H1 (cell line): ENCODE measurements around the gene TCF7. TPM values are rescaled to one million over a fixed set of nuclear protein-coding genes. Genes with fewer than 3 reads are reported as not detected.

ENCODE experiments used
- CTCF ChIA-PET: fragments of 300-600 bp; sonication (Branson Sonifier 250); formaldehyde crosslinking; loops from one replicate; lab custom pipeline; 2021; ENCODE audit not compliant: partially characterized antibody; lab: Charles Lee
- POLR2A ChIA-PET: fragments of 300-600 bp; sonication (Branson Sonifier 250); formaldehyde crosslinking; loops from one replicate; lab custom pipeline; 2021; ENCODE audit warnings: inconsistent platforms; ENCODE audit not compliant: partially characterized antibody; lab: Charles Lee
- DNase-seq, 2 experiments: peaks; one replicate each; pipeline versions ENCODE4 v3.0.0 to v3.0.0-alpha.2; 2010 to 2022; ENCODE audit warnings: low spot score in 2 of 2, low read depth in 1 of 2, mixed read lengths in 1 of 2
- FAIRE-seq: peaks from 2 replicates; lab custom pipeline; 2011; peaks lifted over from hg19 to GRCh38; lab: Jason Lieb, UNC
- H2AFZ ChIP-seq: 2 replicates; pipeline ENCODE4 v1.8.1; 2012; ENCODE audit warnings: low read length, inconsistent platforms
- H2AK5ac ChIP-seq: 2 replicates; pipeline ENCODE4 v1.6.1; 2013; ENCODE audit warnings: low read depth, low read length
- H2BK120ac ChIP-seq: replicated peaks from 2 replicates; pipeline ENCODE3; 2013; ENCODE audit warnings: low read depth, low read length, inconsistent platforms
- H2BK12ac ChIP-seq: 2 replicates; pipeline ENCODE4 v1.6.1; 2013; ENCODE audit warnings: low read depth, low read length
- H2BK15ac ChIP-seq: 2 replicates; pipeline ENCODE4 v1.6.1; 2013; ENCODE audit warnings: low read length
- H2BK20ac ChIP-seq: 2 replicates; pipeline ENCODE4 v1.6.1; 2013; ENCODE audit warnings: low read length
- H2BK5ac ChIP-seq: 2 replicates; pipeline ENCODE4 v1.6.1; 2013; ENCODE audit warnings: low read depth, low read length
- H3K14ac ChIP-seq: 2 replicates; pipeline ENCODE4 v1.6.1; 2013; ENCODE audit warnings: inconsistent platforms; ENCODE audit not compliant: insufficient read length
- H3K18ac ChIP-seq: 2 replicates; pipeline ENCODE4 v1.6.1; 2013; ENCODE audit warnings: low read length; ENCODE audit errors: extremely low read depth
- H3K23ac ChIP-seq: 2 replicates; pipeline ENCODE4 v1.6.1; 2013; ENCODE audit warnings: inconsistent platforms; ENCODE audit not compliant: insufficient read length
- H3K23me2 ChIP-seq: 2 replicates; pipeline ENCODE4 v1.6.1; 2013; ENCODE audit warnings: low read depth, low read length
- H3K27ac ChIP-seq: 2 replicates; pipeline ENCODE4 v1.6.1; 2011; ENCODE audit warnings: low read depth, low read length, inconsistent platforms
- H3K27me3 ChIP-seq, 4 experiments: replicated peaks in 1 of 4; 1 replicate in 1 of 4; 2 replicates in 3 of 4; pipeline versions ENCODE4 v1.6.1 to v1.8.1; 2011 to 2013; ENCODE audit warnings: low read length in 3 of 4, mild to moderate bottlenecking in 3 of 4, inconsistent platforms in 2 of 4, mixed read lengths in 2 of 4, moderate library complexity in 1 of 4; ENCODE audit not compliant: control insufficient read depth in 3 of 4, insufficient read depth in 3 of 4; ENCODE audit errors: extremely low read depth in 1 of 4
- H3K36me3 ChIP-seq, 4 experiments: 2 replicates each; pipeline versions ENCODE4 v1.6.1 to v1.8.1; 2011 to 2013; ENCODE audit warnings: mild to moderate bottlenecking in 4 of 4, low read length in 3 of 4, moderate library complexity in 2 of 4, control low read depth in 1 of 4, inconsistent platforms in 1 of 4; ENCODE audit not compliant: insufficient read depth in 4 of 4, control insufficient read depth in 2 of 4
- H3K4ac ChIP-seq: replicated peaks from 2 replicates; pipeline ENCODE3; 2013; ENCODE audit warnings: low read length, low read depth, mixed read lengths, inconsistent platforms; ENCODE audit not compliant: insufficient read length
- H3K4me1 ChIP-seq, 4 experiments: replicated peaks in 1 of 4; 1 replicate in 1 of 4; 2 replicates in 3 of 4; pipeline versions ENCODE4 v1.6.1 to v1.8.1; 2011 to 2013; ENCODE audit warnings: low read length in 3 of 4, inconsistent platforms in 2 of 4, mixed read lengths in 1 of 4; ENCODE audit not compliant: insufficient read depth in 4 of 4, control insufficient read depth in 3 of 4
- H3K4me2 ChIP-seq, 2 experiments: 2 replicates each; pipeline versions ENCODE4 v1.6.1 to v1.8.1; 2011 to 2013; ENCODE audit warnings: low read depth in 2 of 2, low read length in 2 of 2, control low read depth in 1 of 2, inconsistent platforms in 1 of 2, mild to moderate bottlenecking in 1 of 2; ENCODE audit not compliant: insufficient read depth in 1 of 2
- H3K4me3 ChIP-seq, 4 experiments: fragments of 200-600, 300-600 bp in 1 of 4; sonication (generic), shearing (Covaris generic), sonication (Bioruptor Twin) in 1 of 4; 2 replicates each; pipeline versions ENCODE4 v1.5.1 to v1.8.1; 2011 to 2016; ENCODE audit warnings: low read length in 4 of 4, low read depth in 3 of 4, control low read depth in 2 of 4, inconsistent platforms in 2 of 4, mild to moderate bottlenecking in 2 of 4, mixed read lengths in 1 of 4, moderate library complexity in 1 of 4; ENCODE audit not compliant: insufficient read depth in 2 of 4; ENCODE audit errors: extremely low read depth in 1 of 4
- H3K56ac ChIP-seq: replicated peaks from 2 replicates; pipeline ENCODE3; 2013; ENCODE audit warnings: low read depth, mild to moderate bottlenecking, mixed read lengths, low read length, inconsistent platforms; ENCODE audit not compliant: insufficient read length
- H3K79me1 ChIP-seq: 2 replicates; pipeline ENCODE4 v1.6.1; 2013; ENCODE audit warnings: low read depth, low read length, control low read depth
- H3K79me2 ChIP-seq, 2 experiments: 2 replicates each; pipeline versions ENCODE4 v1.6.1 to v1.8.1; 2012 to 2013; ENCODE audit warnings: low read length in 2 of 2, mild to moderate bottlenecking in 2 of 2, inconsistent platforms in 1 of 2; ENCODE audit not compliant: insufficient read depth in 2 of 2, control insufficient read depth in 1 of 2
- H3K9ac ChIP-seq, 4 experiments: replicated peaks in 1 of 4; 1 replicate in 1 of 4; 2 replicates in 3 of 4; pipeline versions ENCODE4 v1.6.1 to v1.8.1; 2011 to 2013; ENCODE audit warnings: low read depth in 3 of 4, low read length in 3 of 4, control low read depth in 2 of 4, mild to moderate bottlenecking in 2 of 4, moderate library complexity in 2 of 4, inconsistent platforms in 1 of 4; ENCODE audit errors: extremely low read depth in 1 of 4
- H3K9me3 ChIP-seq, 2 experiments: 2 replicates each; pipeline versions ENCODE4 v1.6.1 to v1.8.1; 2012 to 2013; ENCODE audit warnings: mild to moderate bottlenecking in 2 of 2, moderate library complexity in 2 of 2, control low read depth in 1 of 2, inconsistent platforms in 1 of 2, low read depth in 1 of 2, low read length in 1 of 2, mixed read lengths in 1 of 2; ENCODE audit not compliant: insufficient read depth in 2 of 2
- H4K20me1 ChIP-seq, 2 experiments: replicated peaks in 1 of 2; 2 replicates each; pipeline versions ENCODE3 to v1.8.1; 2011 to 2013; ENCODE audit warnings: inconsistent platforms in 2 of 2, low read length in 2 of 2, mild to moderate bottlenecking in 1 of 2; ENCODE audit not compliant: insufficient read depth in 2 of 2, control insufficient read depth in 1 of 2
- H4K5ac ChIP-seq: 2 replicates; pipeline ENCODE4 v1.6.1; 2013; ENCODE audit warnings: low read length, low read depth, mixed read lengths, inconsistent platforms; ENCODE audit not compliant: insufficient read length
- H4K8ac ChIP-seq: 2 replicates; pipeline ENCODE4 v1.8.0; 2013; ENCODE audit warnings: mild to moderate bottlenecking, moderate library complexity, low read length, inconsistent platforms; ENCODE audit not compliant: insufficient read depth; ENCODE audit errors: extremely low read depth
- H4K91ac ChIP-seq: replicated peaks from 2 replicates; pipeline ENCODE3; 2013; ENCODE audit warnings: low read length, mixed read lengths, inconsistent platforms; ENCODE audit not compliant: insufficient read length
- CTCF ChIP-seq, 3 experiments: IDR thresholded peaks; 1 replicate in 2 of 3; 2 replicates in 1 of 3; pipeline versions ENCODE4 v1.5.1 to v1.6.1; 2011; ENCODE audit warnings: low read length in 3 of 3, mild to moderate bottlenecking in 3 of 3, inconsistent platforms in 2 of 3, low read depth in 1 of 3, moderate library complexity in 1 of 3; ENCODE audit not compliant: insufficient read depth in 1 of 3; ENCODE audit errors: control extremely low read depth in 1 of 3
- EZH2 ChIP-seq: fragments of 200-600 bp; sonication (generic); IDR thresholded peaks from 2 replicates; pipeline ENCODE4 v1.7.1; 2012; ENCODE audit warnings: low read depth, mild to moderate bottlenecking, moderate library complexity, low read length, inconsistent platforms; ENCODE audit not compliant: severe bottlenecking
- FOSL1 ChIP-seq: IDR thresholded peaks from 2 replicates; pipeline ENCODE4 v1.6.1; 2011; ENCODE audit warnings: mild to moderate bottlenecking, low read depth, low read length, moderate library complexity; ENCODE audit not compliant: insufficient read depth
- GABPA ChIP-seq: IDR thresholded peaks from 2 replicates; pipeline ENCODE4 v1.6.1; 2011; ENCODE audit warnings: mild to moderate bottlenecking, low read length, moderate library complexity, borderline replicate concordance; ENCODE audit not compliant: insufficient read depth
- NRF1 ChIP-seq: IDR thresholded peaks from 2 replicates; pipeline ENCODE4 v1.6.1; 2011; ENCODE audit warnings: mild to moderate bottlenecking, low read depth, low read length, improper control_type of control experiment
- POLR2A ChIP-seq, 2 experiments: IDR thresholded peaks; 1 replicate in 1 of 2; 2 replicates in 1 of 2; pipeline ENCODE4 v1.6.1; 2011; ENCODE audit warnings: low read depth in 2 of 2, low read length in 2 of 2, mild to moderate bottlenecking in 2 of 2; ENCODE audit errors: control extremely low read depth in 1 of 2
- RAD21 ChIP-seq, 2 experiments: IDR thresholded peaks in 1 of 2; conservative IDR thresholded peaks in 1 of 2; 2 replicates each; pipeline ENCODE4 v1.6.1; 2011; ENCODE audit warnings: low read depth in 2 of 2, low read length in 2 of 2, improper control_type of control experiment in 1 of 2, inconsistent platforms in 1 of 2, mild to moderate bottlenecking in 1 of 2, moderate library complexity in 1 of 2
- YY1 ChIP-seq: IDR thresholded peaks from 2 replicates; pipeline ENCODE4 v1.6.1; 2011; ENCODE audit warnings: low read depth, mild to moderate bottlenecking, low read length
- WGBS, 2 experiments: shearing (Covaris generic) in 1 of 2; methylation state at CpG; one replicate each; pipeline versions ENCODE4 v1.1.6 to v1.1.7; 2013 to 2015; ENCODE audit warnings: low lambda C conversion rate in 2 of 2, mixed read lengths in 2 of 2, inconsistent platforms in 1 of 2, low coverage in 1 of 2, missing lambda C conversion rate in 1 of 2; ENCODE audit not compliant: insufficient replicate concordance in 2 of 2, insufficient coverage in 1 of 2, insufficient read length in 1 of 2; ENCODE audit errors: extremely low coverage in 1 of 2, missing lambda C conversion rate in 1 of 2; 5-methylcytosine and 5-hydroxymethylcytosine counted together
- polyA plus RNA-seq, 7 experiments: library from polyadenylated mRNA; depleted of rRNA in 3 of 7; stranded (reverse) in 5 of 7; unstranded in 2 of 7; fragments of >200 nt in 5 of 7; fragments of 200-250 nt in 2 of 7; gene quantifications; 1 replicate in 5 of 7; 2 replicates in 1 of 7; 4 replicates in 1 of 7; pipeline versions ENCODE4 v1.2.1 to v1.2.3, GENCODE V29; 2011 to 2013; ENCODE audit warnings: missing spikeins in 2 of 7, mixed read lengths in 2 of 7
- total RNA-seq: library from RNA; stranded (reverse); fragmentation: NEBNext Ultra II Directional; extraction: Animal tissue kit (Norgen Biotek cat#: 25700); gene quantifications from 2 replicates; pipeline ENCODE4 v1.2.1, GENCODE V29; 2021

The TCF7 gene
- total and polyA plus RNA-seq, 2 of the 8 experiments (the other 6 are each of a cell fraction or from before 2014, with no cell fraction given) = 4.7 to 8.5 TPM

- Histone ChIP-seq H3K27me3 (peaks cover 2 to 22% (median 16%) of the 10 kb centered on the region in 4 experiments; a peak in 6 of 7 replicates), H3K79me1 (no peaks in the 10 kb centered on the region)
- no peak for TF ChIP-seq POLR2A (IDR thresholded peaks at IDR 0.05; ENCODE audit: control extremely low read depth in 1 of 2, low read depth in 2 of 2, low read length in 2 of 2)
- TF ChIP-seq RAD21 (IDR thresholded peaks at IDR 0.05 in 1 of 2, conservative IDR thresholded peaks at IDR 0.05 in 1 of 2; ENCODE audit: low read depth in 2 of 2, low read length in 2 of 2) = peak; percentile 64 to 72
- no peak for TF ChIP-seq NRF1
- no peak for TF ChIP-seq EZH2
- peak in 2 of 3 experiments; percentile 86 to 87; a peak in 3 of 4 replicates for TF ChIP-seq CTCF (IDR thresholded peaks at IDR 0.05; ENCODE audit: control extremely low read depth in 1 of 3, insufficient read depth in 1 of 3, low read depth in 1 of 3, low read length in 3 of 3)
- no peak for TF ChIP-seq FOSL1
- 0 out of 2 replicates have a peak, but pooled peaks have one; percentile 15 for TF ChIP-seq YY1
- TF ChIP-seq GABPA = peak; percentile 59; the same call in 1 of the 2 replicates
Measured at GRCh38 chr5:134101686-134102439, 12.6 kb upstream of the TCF7 start.

More at GRCh38 chr5:134101686-134102439, 12.6 kb upstream of the TCF7 start:
- H2BK12ac ChIP-seq = peak overlapping the region; percentile 95; the same call in 1 of the 2 replicates
- H3K9ac ChIP-seq = 0 out of 7 replicates have a peak overlapping the region, but pooled peaks of 1 of the 4 experiments have one; percentile 10
- no peak overlapping the region for H3K27ac ChIP-seq
- H3K4me2 ChIP-seq = peak overlapping the region in 1 of 2 experiments; percentile 47; a peak in 1 of 4 replicates
- no peak overlapping the region for H3K23ac ChIP-seq
- H2AFZ ChIP-seq = no peak overlapping the region
- no peak overlapping the region for H4K8ac ChIP-seq
- 51% methylated on average over 16 of the region's 20 CpGs; no CpG with 5 or more reads in 1 of the 2 experiments for WGBS, 2 experiments
- ChIA-PET CTCF (interaction anchor here (0.8 to 7.8 kb wide), 16 partner anchors 10 to 207 kb away, joined by 3 to 84 read pairs (median 6); partner anchors contain the start of genes PPP2CA and TCF7), POLR2A (interaction anchor here (0.6 to 2.2 kb wide), 8 partner anchors 10 to 307 kb away, joined by 3 to 7 read pairs (median 4); no protein-coding TSS in a partner anchor)
- H3K23me2 ChIP-seq = no peaks in the 10 kb centered on the region
- no peaks in the 10 kb centered on the region for H3K36me3 ChIP-seq
- no peaks in the 10 kb centered on the region for H4K20me1 ChIP-seq
- no peaks in the 10 kb centered on the region for H3K9me3 ChIP-seq
- H2BK5ac ChIP-seq = no peak overlapping the region
- no peak overlapping the region for H2BK120ac ChIP-seq
- H3K18ac ChIP-seq = peak overlapping the region; percentile 85
- H3K79me2 ChIP-seq = no peaks in the 10 kb centered on the region
- DNase-seq (peak in 1 of 2 experiments; percentile 97), FAIRE-seq (no peak)
- no peak overlapping the region for H3K4me3 ChIP-seq
- peaks cover 6 to 31% (median 23%) of the 10 kb centered on the region in 4 experiments for H3K4me1 ChIP-seq
- H4K5ac ChIP-seq = no peak overlapping the region
- no peak overlapping the region for H2AK5ac ChIP-seq
- H2BK15ac ChIP-seq = no peak overlapping the region
- no peak overlapping the region for H3K14ac ChIP-seq
- H2BK20ac ChIP-seq = peak overlapping the region; percentile 61; the same call in 1 of the 2 replicates
- no peak overlapping the region for H3K4ac ChIP-seq
- no peak overlapping the region for H4K91ac ChIP-seq
- no peak overlapping the region for H3K56ac ChIP-seq
